ENCODE results near the gene PRTFDC1. TPM values are rescaled to one million over a fixed set of nuclear protein-coding genes. Genes with fewer than 3 reads are reported as not detected.

Gene PRTFDC1
- total and polyA plus RNA-seq, 2 of the 8 experiments (the other 6 are each of a cell fraction or from before 2014, with no cell fraction given): 5.9 to 6.6 TPM

GRCh38 chr10:24858288-24859270 is 93.8 kb downstream of the PRTFDC1 start (continued):
- TF ChIP-seq CHD7 (IDR thresholded peaks at IDR 0.05; ENCODE audit: insufficient replicate concordance, low read length): no peak
- TF ChIP-seq BACH1 (IDR thresholded peaks at IDR 0.05; ENCODE audit: low read length): no peak
- TF ChIP-seq MAFK (IDR thresholded peaks at IDR 0.05; ENCODE audit: low read depth, low read length): no peak
- TF ChIP-seq MAX (IDR thresholded peaks at IDR 0.05): no peak
- TF ChIP-seq USF2 (IDR thresholded peaks at IDR 0.05; ENCODE audit: low read length): no peak
- no peak for TF ChIP-seq EGR1 (IDR thresholded peaks at IDR 0.05; ENCODE audit: borderline replicate concordance, low read depth, low read length)
- TF ChIP-seq CBX5 (IDR thresholded peaks at IDR 0.05; ENCODE audit: low read depth, low read length): no peak
- TF ChIP-seq NRF1 (IDR thresholded peaks at IDR 0.05; ENCODE audit: low read depth, low read length): no peak
- no peak for TF ChIP-seq CREB1 (IDR thresholded peaks at IDR 0.05)

All from H1 (cell line).